PFSK-1 (cell line): Measurements from ENCODE around the gene MITF.

Experiments used
- FOXP2 ChIP-seq: optimal IDR thresholded peaks from 2 replicates; pipeline ENCODE3; 2011; ENCODE audit warnings: borderline replicate concordance, control low read depth, inconsistent platforms; ENCODE audit not compliant: insufficient read depth; ENCODE audit errors: extremely low read length, extremely low read depth
- POLR2AphosphoS5 ChIP-seq: IDR thresholded peaks from 2 replicates; pipeline ENCODE4 v1.6.1; 2012; ENCODE audit warnings: low read depth, mild to moderate bottlenecking, control low read depth, low read length, moderate library complexity
- REST ChIP-seq, 2 experiments: IDR thresholded peaks; 2 replicates each; pipeline versions ENCODE4 v1.6.1 to v1.8.0; 2011 to 2012; ENCODE audit warnings: low read depth in 2 of 2, low read length in 2 of 2, control low read depth in 1 of 2, inconsistent platforms in 1 of 2, mild to moderate bottlenecking in 1 of 2, moderate library complexity in 1 of 2; ENCODE audit not compliant: insufficient read depth in 1 of 2
- SIN3A ChIP-seq: IDR thresholded peaks from 2 replicates; pipeline ENCODE4 v1.6.1; 2012; ENCODE audit warnings: mild to moderate bottlenecking, low read length, moderate library complexity, borderline replicate concordance; ENCODE audit not compliant: insufficient read depth
- TAF1 ChIP-seq: IDR thresholded peaks from 2 replicates; pipeline ENCODE4 v1.6.1; 2012; ENCODE audit warnings: low read length, control low read depth, borderline replicate concordance; ENCODE audit not compliant: insufficient read depth

The MITF gene

GRCh38 chr3:69748503-69748902, 9.2 kb downstream of the MITF start:
- TF ChIP-seq REST (IDR thresholded peaks at IDR 0.05; ENCODE audit: insufficient read depth in 1 of 2, low read depth in 2 of 2, low read length in 2 of 2): no peak
- no peak for TF ChIP-seq FOXP2
- no peak for TF ChIP-seq SIN3A
- no peak for TF ChIP-seq TAF1
- no peak for TF ChIP-seq POLR2AphosphoS5

DNA sequence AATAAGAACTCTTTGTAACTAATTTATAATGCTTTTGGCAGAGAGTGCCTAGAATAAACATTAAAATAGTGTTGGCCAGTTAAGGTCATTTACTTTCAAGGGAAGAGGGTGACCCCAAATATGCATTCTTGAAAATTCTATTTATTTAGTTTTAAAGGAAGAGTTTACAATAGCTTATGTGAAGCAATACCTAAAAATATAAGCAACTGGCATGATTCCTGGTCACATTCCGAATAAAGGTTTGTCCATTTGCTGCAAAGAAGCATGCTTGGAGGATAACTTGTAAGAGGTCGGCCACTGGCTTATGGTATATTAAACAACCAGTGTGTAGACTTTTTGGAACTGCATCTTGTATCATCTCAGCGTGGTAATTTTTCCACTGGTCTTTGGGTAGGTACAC, 10.2 kb downstream of the MITF start:
- no peak for TF ChIP-seq TAF1
- no peak for TF ChIP-seq POLR2AphosphoS5
- no peak for TF ChIP-seq SIN3A
- TF ChIP-seq REST (IDR thresholded peaks at IDR 0.05; ENCODE audit: insufficient read depth in 1 of 2, low read depth in 2 of 2, low read length in 2 of 2): no peak
- TF ChIP-seq FOXP2: no peak

DNA sequence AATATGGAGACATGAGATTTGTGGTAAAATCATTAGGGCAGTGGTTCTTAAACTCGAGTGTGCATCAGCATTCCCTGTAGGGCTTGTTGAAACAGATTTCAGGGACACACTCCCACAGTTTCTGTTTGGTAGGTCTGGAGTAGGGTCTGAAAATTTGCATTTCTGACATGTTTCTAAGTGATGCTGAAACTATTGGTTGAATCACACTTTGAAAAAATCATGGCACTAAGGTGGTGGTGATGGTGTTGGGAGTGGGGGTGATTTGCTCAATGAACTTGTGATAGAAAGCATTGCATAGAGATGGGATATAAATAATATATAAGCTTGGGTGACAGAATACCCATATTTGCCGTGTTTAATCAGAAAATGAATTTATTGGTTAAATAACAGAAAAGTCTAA, 11.3 kb downstream of the MITF start:
- TF ChIP-seq POLR2AphosphoS5 (no peak), FOXP2 (no peak), REST (IDR thresholded peaks at IDR 0.05; ENCODE audit: insufficient read depth in 1 of 2, low read depth in 2 of 2, low read length in 2 of 2) (no peak), TAF1 (no peak), SIN3A (no peak)

DNA sequence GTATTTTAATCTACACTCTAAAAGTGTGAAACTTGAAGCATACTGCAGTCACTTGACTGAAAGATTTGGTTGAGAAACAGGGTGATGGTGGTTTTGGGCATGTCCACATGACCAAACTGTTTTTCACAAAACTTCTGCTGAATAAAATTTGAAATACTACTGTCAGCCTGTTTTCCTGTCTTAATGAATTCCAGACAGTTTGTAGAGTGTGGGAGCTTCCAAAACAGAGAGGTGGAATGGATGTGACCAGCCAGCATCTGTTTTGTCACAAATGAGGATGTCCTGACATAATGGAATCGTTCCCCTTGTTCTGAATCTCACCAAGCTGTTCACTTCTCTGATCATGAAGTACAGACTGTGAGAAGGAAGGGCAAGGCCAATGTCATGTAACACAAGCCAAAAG, 11.8 kb downstream of the MITF start:
- TF ChIP-seq SIN3A (no peak), REST (IDR thresholded peaks at IDR 0.05; ENCODE audit: insufficient read depth in 1 of 2, low read depth in 2 of 2, low read length in 2 of 2) (no peak), POLR2AphosphoS5 (no peak), FOXP2 (no peak), TAF1 (no peak)

DNA sequence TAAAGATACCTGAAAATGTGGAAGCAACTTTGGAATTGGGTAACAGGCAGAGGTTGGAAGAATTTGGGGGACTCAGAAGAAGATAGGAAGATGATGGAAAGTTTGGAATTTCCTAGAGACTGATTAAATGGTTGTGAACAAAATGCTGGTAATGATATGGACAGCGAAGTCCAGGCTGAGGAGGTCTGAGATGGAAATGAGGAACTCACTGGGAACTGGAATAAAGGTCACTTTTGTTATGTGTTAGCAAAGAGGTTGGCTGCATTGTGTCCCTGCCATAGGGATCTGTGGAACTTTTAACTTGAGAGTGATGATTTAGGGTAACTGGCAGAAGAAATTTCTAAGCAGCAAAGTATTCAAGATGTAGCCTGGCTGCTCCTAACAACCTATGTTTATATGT, 13.0 kb downstream of the MITF start:
- TF ChIP-seq POLR2AphosphoS5: no peak
- no peak for TF ChIP-seq SIN3A
- TF ChIP-seq TAF1: no peak
- no peak for TF ChIP-seq FOXP2
- TF ChIP-seq REST (IDR thresholded peaks at IDR 0.05; ENCODE audit: insufficient read depth in 1 of 2, low read depth in 2 of 2, low read length in 2 of 2): no peak
